Astrocyte (in vitro differentiated cells and primary cell): Measurements from ENCODE around the gene RASSF3.

Experiments used
- EZH2 ChIP-seq: IDR thresholded peaks from 2 replicates; pipeline ENCODE4 v1.6.1; 2012; ENCODE audit warnings: mild to moderate bottlenecking, low read length, inconsistent platforms; ENCODE audit not compliant: insufficient read depth
- TF ChIP-seq, protein P1 (sequence below): IDR thresholded peaks from 2 replicates; pipeline ENCODE4 v1.5.1; 2011; ENCODE audit warnings: low read depth, mild to moderate bottlenecking, inconsistent platforms, low read length, moderate library complexity; ENCODE audit not compliant: insufficient read depth

DNA sequence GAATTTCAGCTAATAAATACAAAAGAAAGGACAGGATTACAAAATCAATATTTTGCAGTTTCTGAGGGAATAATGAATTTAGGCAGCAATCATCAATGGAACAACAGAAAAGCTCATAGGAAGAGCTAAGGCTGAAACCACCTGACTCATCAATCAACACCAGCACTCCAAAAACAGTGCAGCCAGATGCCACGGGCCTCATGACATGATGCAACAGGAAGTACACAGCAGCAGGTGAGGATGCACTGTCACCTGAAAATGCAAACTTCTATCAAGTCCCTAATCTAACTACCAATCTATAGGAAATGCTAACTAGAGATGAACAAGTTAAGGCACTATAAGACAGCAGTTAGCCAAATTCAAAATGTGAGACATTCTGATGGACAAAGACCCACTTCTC lies 127.2 kb downstream of the RASSF3 start:
- TF ChIP-seq EZH2, result no peak
- TF ChIP-seq, protein P1, sequence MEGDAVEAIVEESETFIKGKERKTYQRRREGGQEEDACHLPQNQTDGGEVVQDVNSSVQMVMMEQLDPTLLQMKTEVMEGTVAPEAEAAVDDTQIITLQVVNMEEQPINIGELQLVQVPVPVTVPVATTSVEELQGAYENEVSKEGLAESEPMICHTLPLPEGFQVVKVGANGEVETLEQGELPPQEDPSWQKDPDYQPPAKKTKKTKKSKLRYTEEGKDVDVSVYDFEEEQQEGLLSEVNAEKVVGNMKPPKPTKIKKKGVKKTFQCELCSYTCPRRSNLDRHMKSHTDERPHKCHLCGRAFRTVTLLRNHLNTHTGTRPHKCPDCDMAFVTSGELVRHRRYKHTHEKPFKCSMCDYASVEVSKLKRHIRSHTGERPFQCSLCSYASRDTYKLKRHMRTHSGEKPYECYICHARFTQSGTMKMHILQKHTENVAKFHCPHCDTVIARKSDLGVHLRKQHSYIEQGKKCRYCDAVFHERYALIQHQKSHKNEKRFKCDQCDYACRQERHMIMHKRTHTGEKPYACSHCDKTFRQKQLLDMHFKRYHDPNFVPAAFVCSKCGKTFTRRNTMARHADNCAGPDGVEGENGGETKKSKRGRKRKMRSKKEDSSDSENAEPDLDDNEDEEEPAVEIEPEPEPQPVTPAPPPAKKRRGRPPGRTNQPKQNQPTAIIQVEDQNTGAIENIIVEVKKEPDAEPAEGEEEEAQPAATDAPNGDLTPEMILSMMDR, result no peak
